T-helper 1 cell (primary cell): ENCODE results near the gene YAP1.
"Not testable (repeated sequence)": the region's sequence is repeated elsewhere in the genome, so short reads cannot be mapped to it uniquely, and the experiment has no call there.

ENCODE experiments used
- DNase-seq, 5 donors: peaks; one replicate each; pipeline ENCODE4 v3.0.0-alpha.2; 2012 to 2020

YAP1 gene

DNA sequence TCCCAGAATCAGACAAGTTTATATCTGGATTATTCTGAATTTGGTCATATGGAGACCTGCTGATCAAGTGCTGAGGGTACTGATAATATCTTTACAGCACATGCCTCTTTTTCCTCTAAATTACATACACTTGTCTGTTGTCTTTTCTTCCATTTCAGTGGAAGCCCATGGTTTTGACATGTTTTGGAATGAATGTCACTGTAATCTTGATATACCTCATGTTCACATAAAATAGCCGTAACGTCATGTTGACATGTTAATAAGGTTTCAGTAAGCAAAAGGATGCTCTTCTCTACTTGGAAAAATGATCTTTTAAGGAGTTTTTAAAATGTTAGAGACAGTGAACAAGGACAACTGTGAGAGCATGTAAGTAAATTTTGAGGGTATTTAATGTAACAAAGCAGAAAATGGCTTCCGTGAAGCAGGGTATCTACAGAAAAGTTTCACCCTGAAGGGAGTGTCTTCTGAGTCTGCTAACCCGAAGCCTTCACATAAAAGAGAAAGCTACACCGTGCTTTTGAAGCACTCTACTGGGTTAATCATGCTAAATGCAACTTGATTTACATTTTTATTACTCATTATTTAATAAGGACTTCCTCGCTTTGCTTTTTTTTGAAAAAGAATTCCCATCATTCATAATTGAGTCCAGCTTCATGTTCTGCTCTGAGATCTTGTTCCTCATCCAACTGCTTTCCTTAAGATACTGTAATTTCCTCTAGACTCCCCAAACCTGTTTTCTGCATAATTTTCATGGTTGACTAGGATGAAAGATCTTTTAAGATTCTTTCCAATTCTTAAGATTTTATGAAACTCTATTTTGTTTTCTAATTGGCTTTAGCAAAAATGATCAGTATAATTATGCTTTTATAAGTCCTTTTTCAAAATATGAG, 56.2 kb downstream of the YAP1 start:
- no peak for DNase-seq

GRCh38 chr11:102168481-102168880, 58.2 kb downstream of the YAP1 start:
- no peak for DNase-seq

DNA sequence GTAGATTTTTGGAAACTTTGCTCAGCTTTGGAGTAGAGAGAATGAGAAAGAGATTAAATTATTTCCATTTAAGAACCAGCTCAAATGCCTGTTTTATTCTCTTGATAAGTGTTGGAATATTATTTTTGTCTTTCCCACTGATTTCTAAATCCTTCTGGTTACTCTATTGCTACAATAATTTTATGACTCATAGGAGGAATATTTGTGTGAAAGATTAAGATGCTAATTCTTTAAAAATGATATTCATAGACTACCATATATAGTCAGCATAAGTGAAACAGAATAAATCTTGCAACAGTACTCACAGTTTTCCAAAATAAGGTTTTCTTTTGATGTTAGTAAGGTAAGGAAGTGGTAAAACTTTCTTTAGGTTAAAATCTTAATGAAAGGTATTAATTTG, 60.9 kb downstream of the YAP1 start:
- DNase-seq: no peak

DNA sequence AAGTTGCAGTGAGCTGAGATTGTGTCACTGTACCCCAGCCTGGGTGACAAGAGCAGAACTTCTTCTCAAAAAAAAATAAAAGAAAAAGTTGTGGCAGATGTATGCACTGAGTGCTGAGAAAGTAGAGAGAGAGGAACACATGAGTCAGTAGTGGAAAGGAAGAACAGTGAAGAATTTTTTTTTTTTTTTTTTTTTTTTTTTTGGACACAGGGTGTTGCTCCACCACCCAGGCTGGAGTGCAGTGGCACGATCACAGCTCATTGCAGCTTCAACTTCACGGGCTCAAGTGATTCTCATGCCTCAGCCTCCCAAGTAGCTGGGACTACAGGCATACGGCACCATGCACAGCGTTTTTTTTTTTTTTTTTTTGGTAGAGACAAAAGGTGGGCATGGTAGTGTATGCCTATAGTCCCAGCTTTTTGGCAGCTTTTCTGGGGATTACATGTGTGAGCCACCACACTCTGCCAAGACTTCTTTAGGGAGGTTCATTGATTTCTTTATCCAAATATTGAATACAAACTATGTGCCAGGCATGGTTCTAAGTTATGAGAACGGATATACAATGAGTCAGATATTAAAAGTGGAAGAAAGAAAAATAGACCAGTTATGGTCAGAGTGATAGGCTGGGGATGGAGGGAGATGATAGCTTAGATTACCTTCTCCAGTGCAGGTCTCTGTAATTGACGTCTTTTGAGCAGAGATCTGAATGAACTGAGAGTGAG, 62.0 kb downstream of the YAP1 start:
- no peak for DNase-seq

GRCh38 chr11:102177126-102177525, 66.9 kb downstream of the YAP1 start:
- no peak for DNase-seq

DNA sequence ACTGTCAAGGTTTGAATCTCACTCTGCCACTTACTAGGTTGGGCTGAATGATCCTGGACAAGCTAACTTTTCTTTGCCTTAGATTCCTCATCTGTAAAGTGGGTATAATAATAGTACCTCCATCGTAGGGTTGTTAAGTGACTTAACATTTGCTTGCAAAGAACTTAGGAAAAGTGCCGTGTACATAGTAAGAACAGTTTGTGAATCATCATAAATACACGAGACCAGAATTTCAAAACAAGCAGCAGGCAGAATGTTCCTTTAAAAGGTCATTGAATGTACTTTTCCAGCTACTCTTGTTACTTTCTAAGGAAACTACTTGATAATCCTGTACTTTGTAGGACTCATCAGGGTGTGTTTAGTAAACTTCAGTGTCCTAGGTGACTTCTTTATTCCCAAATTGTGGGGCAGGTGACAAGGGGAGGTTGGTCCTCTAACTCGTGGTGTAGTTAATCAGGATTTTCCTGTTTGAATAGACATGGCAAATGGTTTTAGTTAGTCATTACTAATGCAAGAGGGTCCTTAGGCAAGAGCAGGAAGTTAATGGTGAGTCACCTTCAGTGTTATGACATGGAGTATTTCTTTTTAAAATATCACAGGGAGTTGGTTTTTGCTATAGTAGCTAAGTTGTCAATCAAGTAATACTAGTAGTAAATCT, 67.9 kb downstream of the YAP1 start:
- DNase-seq: peak in 1 of 5 donors; percentile 1

- no peak for DNase-seq
Observed at GRCh38 chr11:102179371-102179770, 69.1 kb downstream of the YAP1 start.

GRCh38 chr11:102184269-102184987, 74.2 kb downstream of the YAP1 start:
- DNase-seq: no peak

GRCh38 chr11:102186551-102187191, 76.4 kb downstream of the YAP1 start:
- DNase-seq: no peak

DNA sequence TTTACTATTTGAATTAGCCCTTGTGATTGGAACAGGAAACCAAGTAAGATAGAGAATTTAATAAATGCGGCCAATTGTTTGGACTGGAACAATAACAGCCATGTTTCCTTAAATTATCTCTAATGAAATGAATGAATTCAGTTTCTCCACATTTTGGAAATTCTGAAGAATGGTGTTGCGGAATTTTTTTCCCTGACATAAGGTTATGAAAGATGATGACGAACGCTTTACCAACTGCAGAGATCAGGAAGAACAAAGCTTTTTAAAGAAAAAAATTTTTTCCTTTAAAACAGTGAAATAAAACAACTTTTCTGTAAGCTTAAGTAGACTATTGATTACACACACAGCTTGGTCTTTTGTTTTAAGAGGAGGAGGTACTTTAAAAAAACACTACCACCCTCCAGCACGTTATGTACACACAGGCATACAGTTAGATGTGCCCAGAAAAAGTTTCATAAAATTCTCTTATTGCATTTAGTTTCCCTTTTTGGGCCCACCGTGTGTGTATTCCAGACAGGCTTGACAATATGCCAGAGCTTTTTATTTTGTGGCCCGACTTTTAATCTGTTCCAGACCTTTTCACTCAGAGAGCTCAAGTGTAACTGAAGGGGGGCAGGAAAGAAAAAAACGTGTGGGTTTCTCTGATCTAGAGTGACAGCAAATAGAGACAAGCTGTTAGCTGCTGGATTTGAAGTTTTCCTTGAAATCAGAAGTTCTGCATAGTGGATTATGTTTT, 77.3 kb downstream of the YAP1 start:
- no peak for DNase-seq

DNA sequence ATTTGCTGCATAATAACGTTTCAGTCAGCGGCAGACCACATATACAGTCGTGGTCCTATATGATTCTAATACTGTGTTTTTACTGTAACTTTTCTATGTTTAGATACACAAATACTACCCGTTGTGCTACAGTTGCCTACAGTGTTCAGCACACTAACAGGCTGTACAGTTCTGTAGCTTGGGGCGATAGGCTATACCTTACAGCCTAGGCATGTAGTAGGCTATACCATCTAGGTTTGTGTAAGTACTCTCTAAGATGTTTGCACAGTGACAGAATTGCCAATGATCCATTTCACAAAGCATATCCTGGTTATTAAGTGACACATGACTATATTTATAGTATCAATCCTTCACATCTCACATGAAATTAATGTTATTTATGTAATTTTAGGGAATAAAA, 78.2 kb downstream of the YAP1 start:
- DNase-seq: no peak

- no peak for DNase-seq
Observed at GRCh38 chr11:102191832-102192231, 81.6 kb downstream of the YAP1 start.

GRCh38 chr11:102192349-102193066, 82.3 kb downstream of the YAP1 start:
- no peak for DNase-seq

DNA sequence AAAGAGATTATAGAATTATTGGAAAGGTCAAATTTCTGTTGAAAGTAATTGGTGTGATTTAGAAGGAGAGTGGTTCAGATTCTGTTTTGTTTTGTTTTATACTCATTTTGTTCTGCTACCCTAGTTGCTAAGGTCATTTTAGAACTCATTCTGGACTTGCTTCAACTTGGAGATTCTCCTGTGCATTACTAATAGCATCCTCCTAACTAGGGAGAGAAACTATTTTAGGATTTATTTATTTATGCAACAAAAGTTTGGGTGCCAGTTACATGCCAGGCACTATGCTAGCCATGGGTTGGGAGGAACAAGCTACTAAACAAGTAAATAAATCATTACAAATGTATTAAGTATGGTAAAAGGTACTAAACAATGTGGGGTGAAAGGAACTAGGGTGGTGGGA, 84.0 kb downstream of the YAP1 start:
- DNase-seq: no peak

GRCh38 chr11:102194990-102195389, 84.7 kb downstream of the YAP1 start:
- DNase-seq: no peak

GRCh38 chr11:102196351-102196750, 86.1 kb downstream of the YAP1 start:
- no peak for DNase-seq

DNA sequence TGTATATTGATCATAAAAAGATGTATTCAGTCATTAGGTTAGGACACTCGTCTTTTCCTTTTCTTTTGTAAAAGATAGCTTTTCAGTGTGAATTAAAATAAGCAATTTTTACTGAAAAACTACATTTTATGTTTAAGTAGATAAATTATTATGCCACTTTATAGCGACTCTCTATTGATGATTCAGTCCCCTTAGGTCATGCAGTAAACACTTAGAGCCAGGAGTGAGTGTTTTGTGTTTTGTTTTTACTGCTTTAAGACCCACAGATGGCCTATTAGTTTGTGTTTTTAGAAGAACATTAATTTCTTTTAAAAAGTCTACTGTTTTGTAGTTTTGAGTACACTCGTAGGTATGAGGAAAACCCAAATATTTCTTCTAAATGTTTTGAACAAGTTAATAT, 86.6 kb downstream of the YAP1 start:
- DNase-seq: no peak

GRCh38 chr11:102197670-102198139, 87.5 kb downstream of the YAP1 start:
- DNase-seq: no peak

- no peak for DNase-seq
Observed at GRCh38 chr11:102199673-102200072, 89.4 kb downstream of the YAP1 start.

- not testable (repeated sequence) for DNase-seq
Observed at GRCh38 chr11:102200325-102200724, 90.1 kb downstream of the YAP1 start.

- no peak for DNase-seq
Observed at GRCh38 chr11:102201776-102202175, 91.5 kb downstream of the YAP1 start.
